Hypothalamus (tissue), 51 donors: ENCODE data around the gene SDF4.
A peak's percentile ranks its signal among the peaks of the same experiment; 100 is the strongest.

Source experiments
- DNase-seq, 51 donors: peaks; one replicate each; lab custom pipeline; 2025; lab: John Stamatoyannopoulos, UW

Gene SDF4

DNA sequence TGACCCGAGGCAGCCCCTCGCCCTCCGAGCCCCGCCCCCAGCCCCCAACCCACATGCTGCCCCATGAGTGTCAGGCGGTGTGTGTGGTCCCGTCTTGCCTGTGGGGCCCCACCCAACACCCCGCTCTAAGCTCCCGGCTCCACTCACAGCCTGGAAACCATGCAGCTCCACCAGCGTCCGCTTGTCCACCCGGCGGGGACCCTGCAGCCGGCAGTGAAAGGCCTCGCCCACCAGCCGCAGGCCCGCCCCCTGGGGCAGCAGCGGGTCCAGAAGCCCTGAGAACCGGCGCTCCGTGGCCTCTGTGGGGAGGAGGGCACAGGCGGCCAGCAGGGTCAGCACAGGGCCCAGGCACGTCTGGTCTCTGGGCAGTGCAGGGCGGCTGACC, 12.0 kb upstream of the SDF4 start:
- DNase-seq, result no peak

DNA sequence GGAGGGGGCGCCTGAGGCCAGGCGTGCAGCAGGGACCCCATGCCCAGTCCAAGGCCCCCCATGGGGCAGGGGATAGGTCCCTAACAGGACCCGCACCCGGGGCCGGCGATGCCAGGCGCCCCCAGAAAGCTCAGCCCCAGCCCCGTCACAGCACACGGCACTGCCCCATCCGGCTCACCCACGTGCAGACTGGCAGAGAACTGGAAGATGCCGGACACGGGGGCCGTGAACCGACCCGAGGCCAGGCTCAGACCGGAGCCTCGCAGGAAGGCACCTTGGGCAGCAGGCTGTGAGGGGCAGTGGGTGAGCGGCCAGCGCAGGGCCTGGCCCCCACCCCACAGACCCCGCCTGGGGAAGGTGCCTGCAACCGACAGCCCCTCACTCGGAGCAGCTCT, 11.5 kb upstream of the SDF4 start:
- DNase-seq, result no peak

DNA sequence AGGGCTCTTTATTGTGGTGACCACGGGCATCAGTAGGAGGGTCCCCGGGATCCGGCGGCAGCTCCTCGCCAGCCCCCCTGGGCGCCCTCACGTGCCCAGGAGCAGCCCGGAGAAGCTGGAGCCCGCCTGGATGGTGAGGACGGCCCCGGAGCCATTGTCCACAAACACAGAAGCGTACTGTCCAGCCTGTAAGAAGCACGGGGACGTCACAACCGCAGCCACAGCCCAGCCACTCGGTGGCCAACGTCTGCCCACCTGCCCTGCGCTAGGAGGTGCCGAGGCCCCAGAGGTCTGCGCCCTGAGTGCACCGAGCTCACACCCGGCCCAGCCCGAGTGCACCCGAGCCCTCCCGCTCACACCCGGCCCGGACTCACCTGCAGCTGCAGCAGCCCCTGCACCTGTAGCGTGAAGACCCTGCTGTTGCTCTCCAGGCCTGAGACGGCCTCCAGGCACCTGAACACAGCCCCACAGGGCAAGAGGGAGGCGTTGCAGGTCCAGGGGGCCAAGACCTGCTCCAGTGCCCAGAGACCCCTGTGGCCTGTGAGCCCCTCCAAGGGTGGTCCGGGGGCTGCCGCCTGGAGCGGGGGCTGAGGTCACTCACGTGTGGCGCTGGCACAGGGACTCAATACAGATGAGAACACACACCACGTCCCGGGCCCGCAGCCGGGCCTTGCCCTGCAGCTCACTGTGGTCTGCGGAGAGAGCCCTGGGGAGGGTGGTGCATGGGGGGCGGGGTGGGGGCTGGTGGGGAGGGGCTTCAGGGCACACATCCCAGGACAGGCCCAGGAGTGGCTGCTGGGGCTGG, 10.9 kb upstream of the SDF4 start:
- no peak for DNase-seq

- no peak for DNase-seq
Measured at GRCh38 chr1:1241588-1242219, 9.9 kb upstream of the SDF4 start.

DNA sequence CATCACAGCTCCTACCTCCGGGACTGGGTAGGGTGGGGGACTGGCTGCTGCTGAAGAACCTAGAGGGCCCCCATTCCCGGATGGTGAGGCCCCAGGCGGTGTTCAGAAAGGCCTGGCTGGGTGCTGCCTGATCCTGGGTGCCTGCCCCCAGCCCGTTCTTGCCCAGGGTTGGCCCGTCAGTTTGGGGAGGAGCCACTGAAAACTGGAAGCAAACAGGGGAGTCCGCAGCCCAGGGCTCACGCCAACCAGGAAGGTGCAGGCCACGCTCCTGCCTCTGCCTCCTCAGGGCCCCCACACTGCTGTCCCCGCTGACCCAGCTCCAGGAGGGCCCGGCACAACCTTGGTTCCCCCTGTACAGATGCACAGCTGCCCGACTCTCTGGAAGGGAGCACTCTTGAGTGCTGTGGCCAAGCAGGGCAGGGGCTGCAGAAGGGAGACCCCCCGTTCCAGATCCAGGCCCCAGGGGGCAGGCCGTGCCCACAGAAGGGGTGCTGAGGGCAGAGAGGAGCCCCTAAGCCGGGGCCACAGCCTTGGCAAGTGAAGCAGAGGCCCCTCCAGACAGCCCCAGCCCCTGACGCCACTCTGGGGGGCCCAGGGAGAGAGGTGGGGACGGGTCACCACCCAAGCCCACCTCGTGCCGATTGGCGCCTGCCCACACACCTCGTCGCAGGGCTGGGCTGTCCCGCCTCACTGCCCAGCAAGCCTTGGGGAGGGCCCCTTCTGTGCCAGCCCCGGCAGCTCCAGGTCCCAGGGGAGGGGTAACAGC, 9.2 kb upstream of the SDF4 start:
- DNase-seq, result no peak

- DNase-seq, result no peak
Measured at GRCh38 chr1:1240348-1240732, 8.5 kb upstream of the SDF4 start.

GRCh38 chr1:1239614-1240347, 8.0 kb upstream of the SDF4 start:
- no peak for DNase-seq

- DNase-seq, result no peak
Measured at GRCh38 chr1:1239227-1239613, 7.4 kb upstream of the SDF4 start.

GRCh38 chr1:1238702-1239178, 6.9 kb upstream of the SDF4 start:
- DNase-seq, result no peak

- peak in 1 of 51 donors; percentile 10 for DNase-seq
Measured at GRCh38 chr1:1237874-1238701, 6.3 kb upstream of the SDF4 start.

GRCh38 chr1:1236945-1237873, 5.4 kb upstream of the SDF4 start:
- no peak for DNase-seq

DNA sequence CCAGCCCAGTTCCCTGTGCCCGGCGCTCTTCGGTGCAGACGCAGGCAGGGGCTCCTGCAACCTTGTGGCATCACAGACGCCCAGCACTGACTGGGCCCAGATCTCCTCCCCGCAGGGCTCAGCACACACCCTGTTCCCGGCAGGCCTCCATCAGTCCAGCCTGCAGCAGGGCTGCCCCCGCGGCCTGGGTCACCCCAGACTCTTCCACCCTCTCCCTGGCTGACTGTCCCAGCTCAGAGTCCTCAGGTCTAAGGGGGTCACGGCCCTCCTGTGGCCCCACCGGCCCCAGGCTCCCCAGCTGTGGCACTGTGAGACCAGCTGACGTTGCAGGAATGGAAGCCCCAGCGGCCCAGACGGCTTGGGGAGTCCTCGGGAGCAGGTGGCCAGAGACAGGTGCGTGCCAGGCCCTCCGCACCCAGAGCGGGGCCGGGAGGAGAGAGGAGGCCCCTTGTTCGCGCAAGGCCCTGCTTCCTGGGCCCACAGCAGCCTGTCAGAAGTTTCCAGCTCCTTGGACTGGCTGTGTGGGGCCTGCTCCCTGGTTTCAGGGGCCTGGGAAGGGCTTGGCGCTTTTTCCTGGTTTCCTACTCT, 4.5 kb upstream of the SDF4 start:
- no peak for DNase-seq

DNA sequence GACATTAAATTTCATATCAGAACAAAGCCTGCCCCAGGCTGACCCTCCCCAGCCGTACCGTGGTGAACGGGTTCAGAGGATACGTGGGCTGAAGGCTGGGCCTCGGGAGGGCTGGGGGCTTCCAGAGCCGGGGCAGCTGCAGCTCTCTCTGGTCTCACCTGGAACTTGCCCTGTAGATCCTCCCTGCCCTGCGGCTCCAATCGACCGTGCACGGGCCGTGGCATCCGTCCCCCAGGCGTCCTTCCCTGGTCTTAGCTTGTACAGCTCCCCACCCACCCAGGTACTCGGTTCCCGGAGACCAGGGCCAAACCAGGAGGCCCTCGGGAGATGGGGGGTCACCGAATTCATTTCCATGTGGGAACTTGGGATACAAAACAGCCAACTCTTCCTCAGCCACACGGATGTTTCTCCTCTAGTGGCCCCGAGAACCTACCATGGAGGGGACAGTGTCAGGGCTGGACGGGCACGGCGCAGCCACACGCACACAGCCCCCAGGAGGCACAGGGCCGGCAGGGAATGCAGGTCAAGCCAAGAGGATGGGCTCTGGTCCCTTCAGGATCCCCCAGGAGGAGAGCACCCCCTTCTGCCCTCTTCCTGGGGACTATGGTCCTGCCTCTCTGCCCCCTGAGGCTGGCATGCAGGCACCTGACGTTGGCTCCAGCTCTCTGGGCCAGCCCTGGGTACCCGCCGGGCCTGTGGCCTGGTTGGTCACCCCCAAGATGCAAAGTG, 3.4 kb upstream of the SDF4 start:
- DNase-seq, result no peak

- DNase-seq, result no peak
Measured at GRCh38 chr1:1234180-1234808, 2.5 kb upstream of the SDF4 start.

DNA sequence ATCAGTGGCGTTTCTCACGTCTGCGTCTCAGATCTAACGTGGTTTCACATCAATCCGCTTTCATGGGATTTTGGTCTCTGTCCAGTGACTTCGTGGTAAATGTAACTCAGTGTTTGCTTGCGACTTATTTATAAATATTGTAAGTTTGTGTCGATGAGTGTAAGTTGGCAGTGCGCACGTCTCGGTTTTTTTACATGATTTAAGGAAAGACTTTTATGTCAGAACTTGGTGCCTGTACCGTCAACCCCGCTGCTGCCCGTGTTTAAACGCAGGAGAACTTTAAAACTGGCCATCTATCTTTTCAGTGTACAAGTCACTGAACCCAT, 1.7 kb upstream of the SDF4 start:
- no peak for DNase-seq

- no peak for DNase-seq
Measured at GRCh38 chr1:1232796-1233566, 1.2 kb upstream of the SDF4 start.
